ENCODE data around the gene ADAM12. TPM values are rescaled to one million over a fixed set of nuclear protein-coding genes. Genes with fewer than 3 reads are reported as not detected.

Gene ADAM12
- total RNA-seq, 1 experiment from 2014 or later, result 0.24 TPM

DNA sequence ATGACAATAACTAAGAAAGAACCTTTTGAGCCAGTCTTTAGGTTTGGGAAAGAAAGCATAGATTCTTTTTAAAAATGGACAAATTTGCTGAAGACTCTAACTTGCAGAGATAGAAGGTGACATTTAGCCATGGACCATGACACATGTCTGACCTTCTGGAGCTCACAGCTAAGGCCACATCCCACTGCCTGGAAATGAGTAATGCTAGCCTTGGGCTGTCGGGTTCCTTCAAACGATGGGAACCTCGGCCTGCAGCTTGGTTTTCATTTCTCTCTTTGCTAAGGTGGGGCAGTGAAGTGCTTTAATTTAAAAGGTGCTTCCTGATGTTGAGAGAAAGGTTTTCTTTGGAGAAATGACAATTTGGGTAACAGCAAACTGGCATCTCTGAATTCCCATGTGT, 268.7 kb downstream of the ADAM12 start:
- H3K36me3 Mint-ChIP-seq (ENCODE audit: insufficient read depth in 1 of 3, low read depth in 3 of 3), result peaks cover 0 to 2% (median 0%) of the 10 kb centered on the region in 3 experiments; a peak in 2 of 7 replicates
- peaks cover 7% of the 10 kb centered on the region; the same call in 1 of the 2 replicates for H3K27me3 Mint-ChIP-seq (ENCODE audit: low read depth)
- H2BK15ac ChIP-seq (ENCODE audit: low read depth, low read length), result no peak overlapping the region
- no peak overlapping the region for H2BK5ac ChIP-seq (ENCODE audit: insufficient read length, low read length)
- no peak overlapping the region for H3K56ac ChIP-seq (ENCODE audit: insufficient read length, low read depth, low read length)
- no peak overlapping the region for H2AFZ ChIP-seq (ENCODE audit: low read length)
- H3K4ac ChIP-seq (ENCODE audit: low read depth, low read length), result no peak overlapping the region
- no peak overlapping the region for H3T11ph ChIP-seq (ENCODE audit: low read length)
- WGBS (ENCODE audit: extremely low coverage, insufficient read length, low lambda C conversion rate), result no CpG with 5 or more reads among the region's 3 CpGs
- TF ChIP-seq, protein P1, sequence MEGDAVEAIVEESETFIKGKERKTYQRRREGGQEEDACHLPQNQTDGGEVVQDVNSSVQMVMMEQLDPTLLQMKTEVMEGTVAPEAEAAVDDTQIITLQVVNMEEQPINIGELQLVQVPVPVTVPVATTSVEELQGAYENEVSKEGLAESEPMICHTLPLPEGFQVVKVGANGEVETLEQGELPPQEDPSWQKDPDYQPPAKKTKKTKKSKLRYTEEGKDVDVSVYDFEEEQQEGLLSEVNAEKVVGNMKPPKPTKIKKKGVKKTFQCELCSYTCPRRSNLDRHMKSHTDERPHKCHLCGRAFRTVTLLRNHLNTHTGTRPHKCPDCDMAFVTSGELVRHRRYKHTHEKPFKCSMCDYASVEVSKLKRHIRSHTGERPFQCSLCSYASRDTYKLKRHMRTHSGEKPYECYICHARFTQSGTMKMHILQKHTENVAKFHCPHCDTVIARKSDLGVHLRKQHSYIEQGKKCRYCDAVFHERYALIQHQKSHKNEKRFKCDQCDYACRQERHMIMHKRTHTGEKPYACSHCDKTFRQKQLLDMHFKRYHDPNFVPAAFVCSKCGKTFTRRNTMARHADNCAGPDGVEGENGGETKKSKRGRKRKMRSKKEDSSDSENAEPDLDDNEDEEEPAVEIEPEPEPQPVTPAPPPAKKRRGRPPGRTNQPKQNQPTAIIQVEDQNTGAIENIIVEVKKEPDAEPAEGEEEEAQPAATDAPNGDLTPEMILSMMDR (conservative IDR thresholded peaks at IDR 0.05), result no peak
- H3K27ac Mint-ChIP-seq, result no peak overlapping the region
- H3K9ac ChIP-seq (ENCODE audit: extremely low read depth, insufficient read length, low read length), result no peak overlapping the region
- H3K4me1 Mint-ChIP-seq, result peaks cover 36 to 37% of the 10 kb centered on the region in 2 experiments
- no peak overlapping the region for H3K4me3 Mint-ChIP-seq
- no peak overlapping the region for H3K18ac ChIP-seq (ENCODE audit: insufficient read length, low read depth, low read length)
- H4K20me1 ChIP-seq (ENCODE audit: control insufficient read depth, insufficient read depth, insufficient read length), result no peaks in the 10 kb centered on the region
- DNase-seq, result no peak
- H2BK120ac ChIP-seq (ENCODE audit: low read depth, low read length, poor library complexity, severe bottlenecking), result no peak overlapping the region
- no peaks in the 10 kb centered on the region for H3K27me3 ChIP-seq (ENCODE audit: insufficient read depth, low read length)
- no peak overlapping the region for H3K14ac ChIP-seq (ENCODE audit: insufficient read depth, low read length)
- no peaks in the 10 kb centered on the region for H3K79me1 ChIP-seq (ENCODE audit: insufficient read depth, low read depth, low read length, poor library complexity, severe bottlenecking)
- H2AK5ac ChIP-seq (ENCODE audit: insufficient read length, low read length), result no peak overlapping the region
- no peak overlapping the region for H3K27ac ChIP-seq (ENCODE audit: insufficient read length, low read depth, low read length)
- no peak overlapping the region for H3K23ac ChIP-seq (ENCODE audit: insufficient read length, low read depth, low read length)
- H4K8ac ChIP-seq (replicated peaks; ENCODE audit: insufficient read length, low read depth, low read length), result no peak overlapping the region
- H3K4me1 ChIP-seq (ENCODE audit: insufficient read depth, low read length), result peaks cover 11% of the 10 kb centered on the region
- no peak overlapping the region for H4K91ac ChIP-seq (ENCODE audit: insufficient read length, low read depth, low read length)
- H3K9me3 ChIP-seq (ENCODE audit: control insufficient read depth, low read depth, low read length), result no peaks in the 10 kb centered on the region
- no peak overlapping the region for H2BK12ac ChIP-seq (ENCODE audit: insufficient read length, low read depth, low read length)
- H4K5ac ChIP-seq (ENCODE audit: insufficient read length, low read depth, low read length), result no peak overlapping the region
- peaks cover 2 to 8% of the 10 kb centered on the region in 2 experiments; a peak in 4 of 5 replicates for H3K9me3 Mint-ChIP-seq
- H3K79me2 ChIP-seq (ENCODE audit: insufficient read depth, low read length), result no peaks in the 10 kb centered on the region
- H3K23me2 ChIP-seq (ENCODE audit: insufficient read length, low read depth, low read length, poor library complexity, severe bottlenecking), result peaks cover 3% of the 10 kb centered on the region
- no peak overlapping the region for H3K4me2 ChIP-seq (ENCODE audit: insufficient read depth, insufficient read length, low read length)
- no peak overlapping the region for H2BK20ac ChIP-seq (ENCODE audit: low read depth, low read length, poor library complexity, severe bottlenecking)

Data from H9 (cell line).